SIG-M5 treated with dmso at 0.1 percent for 504 hours (cell line): Measurements from ENCODE around the gene MTA2.
"Not testable (repeated sequence)": the region's sequence is repeated elsewhere in the genome, so short reads cannot be mapped to it uniquely, and the experiment has no call there.

Experiments
- DNase-seq: peaks from one replicate; lab custom pipeline; 2025; ENCODE audit not compliant: unreplicated experiment; lab: John Stamatoyannopoulos, UW

MTA2 gene

GRCh38 chr11:62592989-62593421 lies 8.7 kb downstream of the MTA2 start:
- no peak for DNase-seq

DNA sequence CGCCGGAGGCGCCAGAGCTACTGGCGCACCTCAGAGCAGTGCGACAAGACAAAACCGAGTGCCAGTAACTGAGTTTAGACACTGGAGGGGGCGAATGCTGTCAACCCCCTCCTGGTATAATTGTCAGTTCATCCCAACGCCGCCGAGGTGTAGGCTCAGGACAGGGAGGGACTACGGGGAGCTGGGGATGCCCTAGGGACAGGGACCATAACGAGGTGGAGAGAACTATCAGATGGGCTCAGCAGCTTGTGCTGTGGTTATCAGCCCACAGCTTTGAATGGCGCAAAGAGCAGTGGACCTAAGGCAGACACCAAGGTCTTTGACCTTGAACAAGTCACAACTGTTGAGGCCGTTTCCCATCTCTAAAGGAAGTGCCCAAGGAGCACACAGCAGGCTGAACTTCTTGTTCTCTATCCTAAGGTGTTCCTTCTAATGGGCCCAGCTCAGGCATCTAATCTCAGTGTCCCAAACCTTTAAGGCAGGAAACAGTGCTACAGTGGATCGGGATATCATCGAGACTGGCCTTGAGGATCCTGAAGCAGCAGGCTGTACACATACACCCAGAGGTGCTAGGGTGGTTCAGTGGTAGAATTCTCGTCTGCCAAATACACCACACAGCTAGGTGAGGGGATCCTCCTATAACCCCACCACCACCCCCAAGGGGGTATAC lies 9.4 kb downstream of the MTA2 start:
- no peak for DNase-seq

GRCh38 chr11:62591448-62592145 lies 10.1 kb downstream of the MTA2 start, which contains the start of gene TUT1:
TUT1 (minus strand) TSS chr11:62591523; CDS start chr11:62591485, 38 bp downstream.
- peak; percentile 99 for DNase-seq

DNA sequence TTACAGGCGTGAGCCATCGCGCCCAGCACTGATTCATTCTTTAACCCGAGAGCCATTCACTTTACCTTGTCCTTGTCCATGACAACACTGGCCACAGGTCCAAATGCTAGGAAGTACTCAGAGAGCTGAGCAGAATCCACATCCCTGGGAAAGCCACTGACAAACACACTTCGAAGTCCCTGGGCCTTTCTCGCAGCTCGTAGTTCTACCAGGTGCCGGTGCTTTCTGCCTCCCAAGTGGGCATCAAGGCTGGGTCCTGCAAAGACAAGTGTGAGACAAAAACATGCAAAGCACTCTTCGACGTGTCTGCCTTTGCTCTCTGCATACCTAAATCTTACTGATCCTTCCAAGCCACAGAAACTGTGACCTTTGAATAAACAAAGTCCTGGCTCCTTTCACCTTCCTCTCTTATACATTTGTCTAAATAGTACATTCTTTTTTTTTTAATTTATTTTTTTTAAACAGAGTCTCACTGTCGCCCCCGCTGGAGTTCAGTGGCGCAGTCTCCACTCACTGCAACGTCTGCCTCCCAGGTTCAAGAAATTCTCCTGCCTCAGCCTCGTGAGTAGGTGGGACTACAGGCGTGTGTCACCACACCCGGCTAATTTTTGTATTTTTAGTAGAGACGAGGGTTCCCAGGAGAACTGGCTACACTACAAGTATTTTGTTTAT lies 12.6 kb downstream of the MTA2 start:
- DNase-seq, result no peak

GRCh38 chr11:62585356-62585755 lies 16.3 kb downstream of the MTA2 start:
- not testable (repeated sequence) for DNase-seq

DNA sequence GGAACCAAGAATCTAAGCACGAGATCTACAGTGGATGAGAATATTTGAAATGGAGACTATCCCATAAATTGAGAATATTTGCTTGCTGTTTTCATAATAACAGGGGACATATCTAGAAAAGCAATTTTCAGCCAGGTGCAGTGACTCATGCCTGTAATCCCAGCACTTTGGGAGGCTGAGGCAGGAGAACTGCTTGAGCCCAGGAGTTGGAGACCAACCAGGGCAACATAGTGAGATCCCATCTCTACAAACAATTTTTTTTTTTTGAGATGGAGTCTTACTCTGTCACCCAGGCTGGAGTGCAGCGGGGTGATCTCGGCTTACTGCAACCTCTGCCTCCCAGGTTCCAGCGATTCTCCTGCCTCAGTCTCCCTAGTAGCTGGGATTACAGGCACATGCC lies 19.9 kb downstream of the MTA2 start:
- DNase-seq, result not testable (repeated sequence)

- DNase-seq, result no peak
Observed at GRCh38 chr11:62580959-62581715, 20.5 kb downstream of the MTA2 start.

- DNase-seq, result no peak
Observed at GRCh38 chr11:62579252-62579651, 22.4 kb downstream of the MTA2 start.

DNA sequence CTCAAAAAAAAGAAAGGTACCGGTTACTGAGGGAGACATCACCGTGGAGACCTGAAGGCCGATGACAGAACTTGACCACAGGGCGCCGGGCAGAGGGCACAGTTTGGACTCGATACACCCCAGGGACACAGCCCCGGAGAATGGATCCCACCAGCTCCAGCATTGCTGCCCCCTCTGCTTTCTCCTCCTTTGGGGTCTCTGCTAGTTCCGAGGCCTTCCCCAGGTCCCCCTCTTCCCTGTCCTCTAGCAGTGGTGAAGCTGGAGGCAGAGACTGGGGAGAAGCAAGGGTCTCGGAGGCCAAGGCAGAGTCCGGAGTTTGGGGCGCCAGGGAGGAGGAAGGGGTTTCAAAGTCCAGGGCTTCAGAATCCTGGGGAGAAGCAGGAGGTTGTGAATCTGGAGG lies 23.1 kb downstream of the MTA2 start:
- DNase-seq, result no peak

- DNase-seq, result no peak
Observed at GRCh38 chr11:62577046-62577714, 24.5 kb downstream of the MTA2 start.

- DNase-seq, result no peak
Observed at GRCh38 chr11:62575837-62576236, 25.8 kb downstream of the MTA2 start.

- no peak for DNase-seq
Observed at GRCh38 chr11:62575156-62575555, 26.5 kb downstream of the MTA2 start.

DNA sequence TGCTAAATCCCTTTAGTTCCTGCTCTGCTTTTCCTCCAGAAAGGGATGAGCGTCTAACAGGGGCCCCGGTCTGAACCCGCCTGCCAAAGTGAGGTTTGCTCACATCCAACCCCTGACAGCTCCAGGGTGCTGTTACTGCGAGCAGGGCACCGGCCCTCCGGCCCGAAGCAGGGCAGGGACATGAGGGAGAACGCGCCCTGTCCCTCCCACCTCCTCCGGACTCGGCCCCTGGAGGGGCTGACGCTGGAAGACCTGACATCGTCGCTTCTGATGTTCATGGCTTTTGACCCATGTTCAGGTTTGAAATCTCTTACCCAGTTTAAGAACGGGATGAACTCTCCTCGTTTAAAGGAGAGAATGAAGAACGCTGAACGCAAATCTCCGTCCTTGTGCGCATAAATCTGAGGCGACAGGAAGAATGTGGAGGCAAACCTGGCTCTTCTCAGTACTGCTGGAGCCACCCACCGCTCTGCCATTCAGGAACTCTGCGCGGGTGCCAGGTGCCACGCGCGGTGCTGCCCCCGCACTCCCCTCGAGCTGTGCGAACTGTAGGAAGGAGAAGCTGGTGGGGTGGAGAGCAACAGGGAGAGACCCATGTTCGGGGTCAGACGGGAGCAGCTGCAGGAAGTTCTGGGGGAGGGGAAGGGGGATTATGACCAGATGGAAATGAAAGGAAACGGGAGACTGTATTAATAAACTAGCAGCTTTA lies 27.1 kb downstream of the MTA2 start:
- no peak for DNase-seq

DNA sequence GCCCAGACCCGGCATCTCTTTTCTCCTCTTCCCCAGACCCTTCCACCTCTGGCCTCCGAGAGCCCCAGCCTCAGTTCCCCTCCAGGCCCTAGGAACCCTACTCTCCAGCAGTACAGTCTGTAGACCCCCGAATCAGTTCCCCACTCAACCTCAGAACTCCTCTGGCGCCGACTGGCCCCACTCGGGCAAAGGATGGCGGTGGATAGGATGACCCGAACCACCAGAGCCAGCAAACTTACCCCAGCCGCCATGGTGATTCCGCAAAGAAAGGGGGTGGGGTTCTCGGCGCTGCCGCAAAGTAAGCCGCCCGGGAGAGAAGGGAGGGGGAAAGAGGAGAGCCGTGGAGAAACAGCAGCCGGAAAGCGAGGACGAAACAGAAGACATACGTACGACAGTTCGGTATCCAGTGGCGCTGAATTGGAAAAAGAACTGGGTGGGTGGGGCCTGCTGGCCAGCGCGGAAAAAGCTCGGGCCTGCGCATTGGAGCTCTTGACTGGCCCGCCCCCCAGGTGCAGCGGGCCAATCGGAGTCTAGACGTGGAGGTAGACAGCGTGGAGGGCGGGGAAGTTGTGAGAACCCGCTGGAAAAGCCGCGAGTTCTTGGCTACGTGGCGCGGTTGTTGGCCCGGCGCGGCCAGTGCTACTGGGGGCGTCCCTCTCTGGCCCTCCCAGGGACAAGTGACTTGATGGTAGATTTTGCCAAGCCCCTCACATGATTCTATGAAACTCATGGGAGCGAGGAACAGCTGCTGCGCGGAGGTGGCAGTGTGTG lies 27.9 kb downstream of the MTA2 start, which contains the start of gene EEF1G:
EEF1G (minus strand) TSS at position 300 of the 771 bp plus-strand sequence; CDS start at position 251, 49 bp downstream.
- peak; percentile 100 for DNase-seq

- peak; percentile 26 for DNase-seq
Observed at GRCh38 chr11:62573006-62573591, 28.6 kb downstream of the MTA2 start.

GRCh38 chr11:62572431-62572830 lies 29.2 kb downstream of the MTA2 start:
- DNase-seq, result no peak

DNA sequence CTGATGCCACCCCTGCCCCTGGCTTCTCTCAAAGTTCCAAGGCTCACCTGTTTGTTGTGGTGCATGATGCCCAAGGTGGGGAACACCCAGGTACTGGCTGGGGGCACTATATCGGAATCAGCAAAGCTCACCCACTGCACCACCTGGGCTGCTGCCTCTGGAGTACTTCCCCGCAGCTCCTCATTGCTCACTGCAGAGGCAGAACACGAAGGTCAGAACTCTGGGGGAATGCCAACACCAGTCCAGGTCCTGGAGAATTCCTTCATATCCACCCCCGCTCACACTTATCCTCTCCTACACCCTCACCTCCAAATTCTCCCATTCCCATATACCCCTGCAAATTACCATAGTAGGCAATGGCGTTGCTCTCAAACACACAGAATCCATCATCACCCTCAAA lies 30.2 kb downstream of the MTA2 start:
- not testable (repeated sequence) for DNase-seq

- not testable (repeated sequence) for DNase-seq
Observed at GRCh38 chr11:62570903-62571302, 30.8 kb downstream of the MTA2 start.

DNA sequence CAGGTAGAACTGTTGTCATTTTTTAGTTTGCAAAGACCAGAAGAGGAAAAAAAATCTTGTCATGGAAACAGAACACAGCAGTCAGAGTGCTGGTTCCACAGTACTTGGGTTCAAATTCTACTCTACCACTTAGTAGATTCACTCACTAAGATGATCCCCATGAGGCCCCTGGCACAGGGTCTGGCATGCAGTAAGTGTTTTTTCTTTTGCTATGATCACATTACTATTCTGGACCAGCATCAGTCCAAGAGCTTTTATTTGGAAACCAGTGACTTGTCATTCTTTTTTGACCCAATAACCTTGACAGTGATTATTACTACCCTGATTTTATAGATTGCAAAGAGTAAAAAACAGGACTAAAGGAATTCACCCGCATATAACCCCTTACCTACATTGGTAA lies 32.1 kb downstream of the MTA2 start:
- DNase-seq, result no peak
